ENCODE measurements around the gene UNC5CL.

GRCh38 chr6:41073203-41073967 is 34.4 kb upstream of the UNC5CL start:
- peak; percentile 66 to 85 (median 77) for TF ChIP-seq POLR2A (IDR thresholded peaks at IDR 0.05)
- peak in 6 of 7 experiments; percentile 30 to 60 (median 37) for TF ChIP-seq CTCF (IDR thresholded peaks at IDR 0.05)
